ENCODE results near the gene FPR2.
"Not testable (repeated sequence)": the region's sequence is repeated elsewhere in the genome, so short reads cannot be mapped to it uniquely, and the experiment has no call there.

DNA sequence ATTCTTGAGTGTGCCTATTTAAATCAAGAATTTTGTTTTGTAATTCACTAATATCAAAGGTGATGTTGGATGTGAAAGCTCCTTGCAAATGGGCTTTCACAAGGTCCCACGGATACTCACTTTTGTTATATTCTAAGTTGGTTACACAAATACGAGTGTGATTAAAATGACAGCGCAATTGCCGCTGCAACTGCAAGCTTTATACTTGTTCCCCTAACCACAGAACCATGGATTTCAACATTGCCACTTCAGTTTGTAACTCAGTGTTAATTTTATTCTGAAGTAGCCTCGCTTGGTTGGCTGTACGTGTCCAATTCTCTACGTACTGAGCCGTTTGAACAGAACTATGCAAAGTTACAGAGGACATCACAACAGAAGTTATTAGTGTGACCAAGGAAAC is 44.4 kb downstream of the FPR2 start:
- TF ChIP-seq, protein P1, sequence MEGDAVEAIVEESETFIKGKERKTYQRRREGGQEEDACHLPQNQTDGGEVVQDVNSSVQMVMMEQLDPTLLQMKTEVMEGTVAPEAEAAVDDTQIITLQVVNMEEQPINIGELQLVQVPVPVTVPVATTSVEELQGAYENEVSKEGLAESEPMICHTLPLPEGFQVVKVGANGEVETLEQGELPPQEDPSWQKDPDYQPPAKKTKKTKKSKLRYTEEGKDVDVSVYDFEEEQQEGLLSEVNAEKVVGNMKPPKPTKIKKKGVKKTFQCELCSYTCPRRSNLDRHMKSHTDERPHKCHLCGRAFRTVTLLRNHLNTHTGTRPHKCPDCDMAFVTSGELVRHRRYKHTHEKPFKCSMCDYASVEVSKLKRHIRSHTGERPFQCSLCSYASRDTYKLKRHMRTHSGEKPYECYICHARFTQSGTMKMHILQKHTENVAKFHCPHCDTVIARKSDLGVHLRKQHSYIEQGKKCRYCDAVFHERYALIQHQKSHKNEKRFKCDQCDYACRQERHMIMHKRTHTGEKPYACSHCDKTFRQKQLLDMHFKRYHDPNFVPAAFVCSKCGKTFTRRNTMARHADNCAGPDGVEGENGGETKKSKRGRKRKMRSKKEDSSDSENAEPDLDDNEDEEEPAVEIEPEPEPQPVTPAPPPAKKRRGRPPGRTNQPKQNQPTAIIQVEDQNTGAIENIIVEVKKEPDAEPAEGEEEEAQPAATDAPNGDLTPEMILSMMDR (IDR thresholded peaks at IDR 0.05) = not testable (repeated sequence)
- not testable (repeated sequence) for TF ChIP-seq POLR2A (IDR thresholded peaks at IDR 0.05)
